ENCODE results near the gene MAP2K4.

GRCh38 chr17:12122075-12122474 lies 101.4 kb downstream of the MAP2K4 start:
- TF ChIP-seq CTCF (IDR thresholded peaks at IDR 0.05): no peak
- TF ChIP-seq EZH2 (IDR thresholded peaks at IDR 0.05; ENCODE audit: borderline replicate concordance, insufficient read depth, low read depth, low read length, poor library complexity, severe bottlenecking): no peak

Measured in B cell (primary cell).